GM18526 (cell line): ENCODE results near the gene IL36RN.

ENCODE experiments used
- POLR2A ChIP-seq: IDR thresholded peaks from 3 replicates; pipeline ENCODE4 v1.6.1; 2011; ENCODE audit not compliant: insufficient read length; ENCODE audit errors: extremely low read depth

Gene IL36RN

DNA sequence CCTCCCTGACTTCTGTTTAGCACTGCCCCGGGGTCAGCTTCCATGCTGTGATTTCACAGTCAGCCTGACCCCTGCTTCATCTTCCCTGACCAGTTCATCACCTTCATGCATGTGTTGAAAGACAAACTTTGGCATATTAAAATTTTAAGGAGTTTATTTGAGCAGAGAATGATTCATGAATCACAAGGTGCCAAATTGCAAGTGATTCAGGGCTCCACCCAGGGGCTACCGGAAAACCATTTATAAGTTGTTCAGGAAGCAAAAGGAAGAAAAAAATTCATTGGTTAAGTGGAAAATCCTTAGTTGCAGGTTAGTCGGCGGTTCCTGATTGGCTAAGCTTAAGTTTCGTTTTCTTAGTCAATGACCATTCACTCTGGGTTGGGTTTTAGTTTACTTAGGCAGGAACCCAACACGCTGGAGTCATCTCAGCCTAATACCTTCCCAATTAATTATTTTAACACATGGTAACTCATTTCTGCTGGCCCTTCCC, 19.4 kb downstream of the IL36RN start:
- TF ChIP-seq POLR2A = no peak

DNA sequence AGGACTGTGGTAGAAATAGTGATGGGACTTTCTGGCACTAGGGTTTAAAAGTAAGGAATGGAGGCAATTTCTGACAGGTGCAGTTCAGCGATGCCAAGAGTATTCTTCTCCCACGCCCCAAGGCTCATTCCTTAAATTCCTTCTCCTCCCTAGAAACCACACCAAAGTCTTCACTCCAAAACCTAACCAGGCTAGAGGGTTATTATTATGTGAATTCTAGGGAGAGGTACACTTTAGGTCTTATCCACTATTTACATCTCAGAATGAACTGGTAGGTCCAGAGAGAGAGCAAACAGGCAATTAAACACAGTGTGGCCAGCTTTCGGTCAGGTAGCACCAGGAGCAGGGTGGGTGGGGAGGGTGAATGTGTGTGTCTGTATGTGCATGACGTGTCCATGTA, 20.1 kb downstream of the IL36RN start:
- no peak for TF ChIP-seq POLR2A

DNA sequence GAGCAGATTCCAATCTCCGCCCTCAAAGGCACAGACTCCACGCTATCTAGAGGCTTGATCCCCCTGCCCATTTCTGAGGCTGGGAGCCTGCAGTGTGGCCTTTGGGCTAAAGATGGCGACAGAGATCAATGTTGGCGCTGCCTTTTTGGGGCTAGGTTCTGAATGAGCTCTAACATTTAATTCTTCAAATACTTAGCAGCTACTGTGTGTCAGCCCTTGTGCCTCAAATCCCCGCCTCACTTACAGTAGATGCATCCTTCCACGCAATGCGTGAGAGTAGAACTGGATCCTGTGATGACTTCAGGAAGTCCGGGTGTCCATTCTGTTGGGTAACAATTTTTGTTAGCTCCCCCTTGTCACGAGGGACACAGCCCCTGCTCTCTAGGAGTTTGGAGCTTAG, 21.1 kb downstream of the IL36RN start:
- no peak for TF ChIP-seq POLR2A

DNA sequence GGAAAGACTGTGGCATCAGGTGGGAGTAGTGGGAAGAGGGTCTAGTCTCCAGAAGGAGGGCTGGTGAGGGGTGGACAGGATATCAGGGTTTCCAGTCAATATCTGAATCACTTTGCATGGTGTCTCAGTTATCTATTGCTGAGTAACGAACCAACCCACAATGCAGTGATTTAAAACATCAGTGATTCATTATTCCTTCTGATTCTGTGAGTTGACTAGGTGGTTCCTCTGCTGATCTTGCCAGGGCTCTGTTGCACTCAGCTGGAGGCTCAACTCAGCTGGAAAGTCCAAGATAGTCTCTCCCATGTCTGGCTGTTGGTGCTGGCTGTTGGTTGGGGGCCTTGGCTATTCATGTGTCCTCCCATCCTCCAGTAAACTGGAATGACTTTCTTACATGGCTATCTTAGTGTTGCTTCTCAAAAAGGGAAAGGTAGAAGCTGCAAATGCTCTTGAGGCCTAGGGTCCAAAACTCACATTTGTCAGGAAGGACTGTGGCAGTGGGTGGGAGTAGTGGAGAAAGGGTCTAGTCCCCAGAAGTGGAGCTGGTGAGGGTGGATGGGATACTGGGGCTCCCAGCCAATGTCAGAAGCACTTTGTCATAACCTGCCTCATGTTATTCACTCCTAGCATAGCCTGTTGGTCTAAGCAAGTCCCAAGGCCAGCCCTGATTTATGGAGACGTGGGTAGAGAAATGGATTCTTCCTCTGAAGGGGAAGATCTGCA, 22.7 kb downstream of the IL36RN start:
- no peak for TF ChIP-seq POLR2A

DNA sequence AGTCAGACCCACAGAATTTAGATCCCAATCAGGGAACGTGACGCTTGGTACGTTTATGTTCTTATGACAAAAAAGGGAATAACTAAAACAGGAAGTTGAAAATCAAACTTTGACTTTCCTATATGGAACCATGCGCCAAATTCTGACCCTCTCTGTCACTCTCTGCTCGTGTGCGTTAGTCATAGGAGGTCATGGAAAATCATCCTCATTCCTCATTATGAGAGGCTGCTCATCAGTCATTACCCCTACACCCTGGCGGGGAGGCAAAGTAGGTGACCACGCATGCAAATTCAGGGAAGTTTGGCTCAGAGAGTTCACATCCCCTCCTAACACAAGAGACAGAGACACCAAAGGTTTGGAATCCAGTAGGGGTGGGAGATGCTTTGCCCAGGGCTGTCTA, 24.3 kb downstream of the IL36RN start:
- no peak for TF ChIP-seq POLR2A

DNA sequence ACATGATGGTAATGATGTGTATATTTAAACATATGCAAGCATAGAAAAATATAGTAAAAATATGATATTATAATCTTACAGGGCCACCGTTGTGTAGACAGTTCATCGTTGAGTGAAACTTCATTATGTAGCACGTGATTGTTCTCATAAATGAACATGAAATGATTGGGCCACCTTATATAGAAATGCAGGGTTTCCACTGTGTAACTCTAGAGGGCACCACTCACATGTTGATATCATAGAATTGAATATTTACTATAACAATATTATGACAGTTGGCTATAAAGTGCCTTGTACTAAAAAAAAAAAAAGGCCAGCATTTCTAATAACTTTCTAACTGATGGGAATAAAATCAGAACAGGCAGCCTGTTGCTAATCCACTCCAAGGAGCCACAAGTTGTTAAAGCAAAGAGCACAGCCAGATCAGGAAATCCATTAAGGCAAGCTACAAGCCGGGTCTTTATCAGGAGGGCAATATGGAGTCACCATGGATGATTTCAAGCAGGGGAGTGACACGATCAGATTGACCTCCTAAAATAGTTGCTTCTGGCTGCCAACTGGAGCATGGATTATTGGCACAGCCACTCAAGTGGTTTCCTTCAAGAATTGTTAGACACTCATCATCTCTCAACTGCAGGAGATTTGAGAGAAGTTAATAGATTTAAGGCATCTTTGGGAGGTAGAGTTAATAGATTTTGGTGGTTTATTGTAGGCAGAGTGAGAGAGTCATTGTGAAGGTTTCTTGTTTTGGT, 25.4 kb downstream of the IL36RN start:
- no peak for TF ChIP-seq POLR2A

DNA sequence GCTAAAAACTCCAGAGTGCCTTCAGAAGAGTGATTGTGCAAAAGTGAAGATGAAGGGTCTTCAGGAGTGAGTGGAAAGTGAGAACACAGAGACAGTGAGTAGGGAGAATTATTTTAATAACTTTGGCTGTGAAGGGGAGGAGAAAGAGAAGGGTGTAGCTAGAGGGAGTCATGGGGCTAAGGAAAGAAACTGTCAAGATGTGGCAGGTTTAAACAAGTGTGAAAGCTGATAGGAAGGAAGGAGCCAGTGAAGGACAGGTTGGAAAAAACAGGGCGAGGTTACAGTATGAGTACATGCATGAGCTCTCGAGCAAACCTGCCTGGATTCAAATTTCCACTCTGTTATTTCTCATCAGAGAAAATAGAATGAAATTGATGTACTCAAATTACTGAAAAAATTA, 26.5 kb downstream of the IL36RN start:
- TF ChIP-seq POLR2A = no peak

DNA sequence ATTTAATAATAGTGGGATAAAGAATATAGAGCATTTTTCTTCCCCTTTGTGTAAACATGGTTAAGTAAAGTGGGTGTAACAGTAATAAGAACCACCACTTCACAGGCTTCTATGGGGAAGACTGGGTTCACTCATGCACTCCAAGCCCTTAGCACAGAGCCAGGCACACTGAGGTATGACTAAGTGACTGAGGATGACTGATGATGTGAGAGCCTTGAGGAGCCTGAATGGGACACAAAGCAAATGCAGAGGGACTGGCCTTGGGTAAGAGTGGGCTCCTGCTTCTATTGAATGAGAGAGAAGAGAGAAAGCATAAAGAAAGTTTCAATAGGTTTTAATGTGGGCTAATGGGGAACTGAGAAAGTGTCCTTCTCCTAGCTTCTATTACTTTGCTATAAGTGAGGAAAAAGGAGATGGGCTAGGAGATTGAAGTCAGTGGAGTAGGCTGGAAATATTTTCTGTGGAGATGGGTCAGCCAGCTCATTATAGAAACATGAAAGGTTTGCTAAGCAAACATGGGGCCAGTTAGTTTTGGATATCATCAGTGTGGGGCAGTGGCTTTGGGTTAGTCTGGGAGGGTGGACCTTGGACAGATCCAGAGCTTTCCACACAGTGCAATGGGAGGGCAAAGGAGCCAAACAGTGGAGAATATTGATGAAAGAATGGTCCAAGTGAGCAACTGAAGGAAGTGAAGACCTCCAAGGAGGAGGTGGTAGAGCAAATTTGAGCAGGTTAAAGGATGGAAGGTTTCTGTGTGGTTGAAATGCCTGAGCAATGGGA, 29.4 kb downstream of the IL36RN start:
- TF ChIP-seq POLR2A = no peak

DNA sequence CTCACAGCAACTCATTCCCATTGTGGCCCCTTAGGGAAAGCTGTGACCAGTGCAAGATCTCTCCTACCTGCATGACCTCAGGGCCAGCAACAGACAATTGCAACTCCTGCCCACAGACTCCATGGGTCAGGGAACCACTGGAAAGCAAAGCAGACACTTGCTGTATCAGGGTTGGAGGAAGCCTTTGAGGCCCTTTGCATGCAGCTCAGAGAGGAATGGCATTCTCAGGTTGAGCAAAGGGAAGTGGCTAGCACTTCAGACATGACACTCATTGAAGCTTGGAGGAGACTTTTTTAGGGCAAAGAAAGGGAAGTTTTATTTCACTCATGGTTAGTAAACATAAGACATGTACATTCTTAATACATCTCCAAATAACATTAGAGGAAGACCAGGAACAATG, 30.9 kb downstream of the IL36RN start:
- no peak for TF ChIP-seq POLR2A

DNA sequence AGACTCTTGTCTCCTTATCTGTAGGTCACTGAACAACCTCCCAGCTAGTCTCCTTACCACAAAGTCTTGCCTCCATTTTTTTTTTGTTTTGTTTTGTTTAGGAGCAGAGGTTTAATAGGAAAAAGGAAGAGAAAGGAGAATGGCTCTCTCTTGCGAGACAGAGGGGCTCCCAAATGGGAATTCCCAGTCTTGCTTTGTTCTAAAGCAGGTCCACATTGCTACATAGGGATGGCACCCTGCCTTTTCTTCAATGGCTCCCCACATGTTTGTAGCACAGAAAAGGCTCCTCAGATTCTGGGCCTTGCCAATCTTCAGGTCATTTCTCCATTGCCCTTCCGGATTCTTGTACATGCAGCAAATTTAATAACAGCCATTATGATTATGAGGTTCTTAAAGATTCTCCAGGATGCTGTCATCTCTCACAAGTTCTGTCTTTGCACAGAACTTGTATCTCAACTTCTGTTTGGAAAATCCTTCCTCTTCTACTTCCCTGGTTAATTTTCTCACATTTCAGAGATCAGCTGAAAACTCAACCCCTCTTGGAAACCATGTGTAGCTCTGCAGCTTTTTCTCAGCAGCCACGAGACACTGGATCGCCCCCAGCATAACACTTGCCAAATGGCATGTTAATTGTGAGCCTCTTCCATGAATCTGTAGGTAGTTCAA, 32.4 kb downstream of the IL36RN start:
- TF ChIP-seq POLR2A = no peak

DNA sequence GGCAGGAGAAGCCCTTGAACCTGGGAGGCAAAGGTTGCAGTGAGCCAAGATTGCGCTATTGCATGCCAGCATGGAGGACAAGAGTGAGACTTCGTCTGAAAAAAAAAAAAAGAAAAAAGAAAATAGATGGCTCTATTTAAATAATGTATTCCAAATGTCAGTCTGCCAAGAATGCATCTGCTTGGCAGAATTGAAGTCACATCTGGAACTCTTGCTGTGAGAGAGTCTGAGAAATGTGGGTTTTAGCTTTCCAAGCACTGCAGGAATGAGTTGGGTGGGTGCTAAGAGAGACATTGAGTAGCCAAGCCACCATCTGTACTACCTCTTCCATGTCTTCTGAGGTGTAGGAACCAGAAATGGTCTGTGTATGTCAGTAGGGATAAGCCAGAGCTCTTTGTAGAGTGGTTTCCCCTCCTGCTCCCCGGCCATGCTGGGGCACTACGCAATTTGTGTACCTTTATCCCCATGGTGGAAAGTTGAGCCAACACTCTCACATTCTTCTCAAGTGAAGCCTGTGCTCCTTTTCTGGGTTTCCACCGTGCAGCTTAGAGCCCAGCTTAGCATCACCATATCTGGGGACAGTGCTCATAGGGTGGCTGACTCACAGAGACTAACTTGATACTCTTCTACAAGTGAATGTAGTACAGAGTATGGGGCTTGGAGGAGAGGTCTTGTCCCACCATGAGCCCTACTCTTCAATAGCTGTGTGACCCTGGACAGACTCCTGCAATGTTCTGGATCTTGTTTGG, 34.0 kb downstream of the IL36RN start:
- no peak for TF ChIP-seq POLR2A

DNA sequence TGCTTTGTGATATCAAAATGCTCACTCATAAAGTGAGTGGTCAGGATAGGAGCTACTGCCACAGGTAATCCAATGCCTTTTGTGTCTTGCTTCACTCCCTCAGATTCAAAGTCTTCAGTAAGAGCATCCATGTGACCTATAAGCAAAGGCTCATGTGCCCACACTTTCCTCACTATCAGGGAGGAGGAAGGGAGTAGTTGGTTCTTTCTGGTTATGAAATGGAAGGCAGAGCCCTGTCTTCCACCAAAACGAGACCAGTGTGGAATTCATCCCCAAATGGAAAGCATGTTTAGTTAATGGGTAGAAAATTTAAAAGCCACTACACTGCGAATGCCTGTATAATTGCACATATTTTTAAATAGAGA, 34.6 kb downstream of the IL36RN start:
- no peak for TF ChIP-seq POLR2A

DNA sequence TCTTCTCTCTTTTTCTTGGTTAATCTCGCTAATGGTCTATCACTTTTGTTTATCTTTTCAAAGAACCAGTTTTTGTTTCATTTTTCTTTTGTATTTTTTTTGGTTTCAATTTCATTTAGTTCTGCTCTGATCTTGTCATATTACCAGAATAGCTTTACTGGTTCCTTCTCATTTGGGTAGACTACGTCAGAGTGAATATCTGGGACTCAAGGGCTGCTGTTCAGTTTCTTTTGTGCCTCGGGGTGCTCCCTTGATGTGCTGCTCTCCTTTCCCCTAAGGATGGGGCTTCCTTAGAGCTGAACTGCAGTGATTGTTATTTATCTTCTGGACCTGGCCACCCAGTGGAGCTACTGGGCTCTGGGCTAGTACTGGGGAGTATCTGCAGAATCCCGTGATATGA, 39.0 kb downstream of the IL36RN start:
- no peak for TF ChIP-seq POLR2A

DNA sequence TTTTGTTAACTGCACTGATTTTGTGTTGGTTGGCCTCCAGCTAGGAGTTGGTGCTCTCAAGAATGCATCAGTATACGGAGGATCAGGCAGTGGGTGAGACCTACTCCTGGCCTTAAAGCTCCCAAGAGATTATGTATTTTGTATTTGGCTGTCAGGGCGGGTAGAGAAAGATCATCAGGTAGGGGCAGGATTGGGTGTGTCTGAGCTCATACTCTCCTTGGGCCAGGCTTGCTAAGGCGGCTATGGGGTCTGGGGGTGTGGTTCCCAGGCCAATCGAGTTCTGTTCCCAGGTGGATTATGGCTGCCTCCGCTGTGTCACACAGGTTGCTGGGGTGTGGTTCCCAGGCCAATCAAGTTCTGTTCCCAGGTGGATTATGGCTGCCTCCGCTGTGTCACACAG, 39.5 kb downstream of the IL36RN start:
- TF ChIP-seq POLR2A = no peak

DNA sequence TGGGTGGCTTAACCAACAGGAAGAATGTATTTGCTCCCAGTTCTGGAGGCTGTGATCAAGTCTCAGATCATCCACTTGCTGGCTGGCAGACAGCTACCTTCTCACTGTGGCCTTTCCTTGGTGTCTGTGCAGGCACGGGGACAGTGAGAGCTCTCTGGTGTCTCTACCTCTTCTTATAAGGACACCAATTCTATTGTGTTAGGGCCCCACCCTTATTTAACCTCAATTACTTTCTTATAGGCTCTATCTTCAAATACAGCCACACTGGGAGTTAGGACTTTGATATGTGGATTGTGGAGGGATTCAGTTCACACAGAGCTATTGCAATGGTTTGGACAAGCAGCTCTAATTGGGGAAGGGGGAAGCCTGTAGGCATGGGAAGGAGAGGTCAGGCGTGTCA, 43.1 kb downstream of the IL36RN start:
- TF ChIP-seq POLR2A = no peak
